ENCODE measurements around the gene EFCAB11.

Gene EFCAB11

DNA sequence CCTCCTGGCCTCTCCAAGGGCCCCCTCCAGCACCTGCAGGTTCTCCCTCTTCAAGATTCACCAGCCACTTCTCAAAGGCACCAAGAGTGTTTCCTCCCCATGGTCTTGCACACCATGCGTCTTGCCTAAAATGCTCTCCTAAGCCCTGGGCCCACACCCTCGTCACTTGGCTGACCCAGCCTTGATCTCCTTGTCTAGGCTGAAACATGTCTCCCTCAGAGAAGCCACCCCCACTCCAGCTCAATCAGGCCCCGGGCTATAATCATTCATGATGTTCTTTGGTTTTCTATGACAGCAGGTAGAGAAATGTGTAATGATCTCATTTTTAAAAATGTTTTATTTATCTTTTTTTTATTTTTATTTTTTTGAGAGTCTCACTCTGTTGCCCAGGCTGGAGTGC, 88.1 kb downstream of the EFCAB11 start:
- DNase-seq (ENCODE audit: low spot score), result no peak

DNA sequence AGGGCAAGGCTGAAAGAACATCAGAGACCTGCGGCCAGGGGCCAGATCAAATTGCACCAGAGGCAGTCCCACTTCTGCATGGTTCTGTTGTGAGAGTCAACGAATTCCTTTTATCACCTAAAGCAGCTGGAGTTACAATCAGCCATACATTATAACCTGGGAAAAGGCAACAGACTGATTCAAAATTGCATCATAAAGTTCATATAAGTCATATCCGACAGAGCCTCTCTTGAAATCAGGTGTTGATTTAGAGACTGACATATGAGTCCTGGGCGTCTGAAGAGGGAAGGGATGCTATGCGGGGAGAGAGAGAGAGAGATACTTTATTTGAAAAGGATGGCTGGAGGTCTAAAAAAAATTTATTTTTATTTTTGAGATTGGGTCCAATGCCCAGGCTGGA, 89.4 kb downstream of the EFCAB11 start:
- DNase-seq (ENCODE audit: low spot score), result no peak

DNA sequence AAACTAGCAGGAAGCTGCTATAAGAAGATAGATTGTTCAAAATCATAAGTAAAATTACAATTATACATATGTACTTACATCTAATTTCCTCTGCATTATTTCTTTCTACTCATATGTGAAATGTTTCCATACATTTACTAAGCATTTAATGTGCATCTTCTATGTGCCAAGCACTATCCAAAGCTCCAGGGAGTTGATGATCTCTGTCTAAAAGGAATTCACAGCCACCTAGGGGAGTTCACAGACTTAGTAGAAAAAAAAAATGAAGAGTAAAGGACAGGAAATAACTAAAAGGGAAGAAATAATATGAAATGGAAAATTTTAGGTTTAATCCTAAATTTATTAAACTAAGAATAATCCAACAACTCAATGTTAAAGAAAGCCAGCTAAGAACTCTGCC, 91.7 kb downstream of the EFCAB11 start:
- no peak for DNase-seq (ENCODE audit: low spot score)

DNA sequence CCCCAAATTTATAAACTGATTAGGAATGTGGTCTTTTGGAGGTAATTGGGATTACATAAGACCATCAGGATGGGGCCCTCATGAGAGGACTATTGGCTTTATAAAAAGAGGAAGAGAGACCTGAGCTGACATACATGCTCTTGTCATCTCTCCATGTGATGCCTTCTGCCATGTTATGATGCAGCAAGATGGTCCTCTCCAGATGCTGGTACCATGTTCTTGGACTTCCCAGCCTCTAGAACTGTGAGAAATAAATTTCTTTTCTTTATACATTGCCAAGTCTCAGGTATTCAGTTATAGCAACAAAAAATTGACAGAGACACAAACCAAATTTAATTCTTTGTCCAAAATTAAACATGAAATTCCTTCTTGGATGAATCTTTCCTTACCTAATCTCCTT, 92.9 kb downstream of the EFCAB11 start:
- DNase-seq (ENCODE audit: low spot score), result no peak

DNA sequence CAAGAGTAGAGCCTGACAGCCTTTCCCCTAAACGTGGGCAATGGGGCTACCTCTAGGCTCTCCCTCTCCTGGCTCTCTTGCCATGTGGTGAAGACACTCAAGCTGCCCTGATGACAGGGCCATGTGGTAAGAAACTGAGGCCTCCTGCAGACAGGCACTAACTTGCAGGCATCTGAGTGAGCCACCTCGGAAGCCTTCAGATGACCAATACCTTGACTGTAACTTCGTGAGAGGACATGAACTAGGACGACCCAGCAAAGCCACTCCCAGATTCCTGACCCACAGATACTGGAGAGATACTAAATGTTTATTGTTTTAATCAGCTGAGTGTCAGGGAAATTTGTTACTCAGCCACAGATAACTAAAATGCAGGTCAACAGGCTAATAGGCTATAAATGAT, 96.4 kb downstream of the EFCAB11 start:
- DNase-seq (ENCODE audit: low spot score), result no peak

DNA sequence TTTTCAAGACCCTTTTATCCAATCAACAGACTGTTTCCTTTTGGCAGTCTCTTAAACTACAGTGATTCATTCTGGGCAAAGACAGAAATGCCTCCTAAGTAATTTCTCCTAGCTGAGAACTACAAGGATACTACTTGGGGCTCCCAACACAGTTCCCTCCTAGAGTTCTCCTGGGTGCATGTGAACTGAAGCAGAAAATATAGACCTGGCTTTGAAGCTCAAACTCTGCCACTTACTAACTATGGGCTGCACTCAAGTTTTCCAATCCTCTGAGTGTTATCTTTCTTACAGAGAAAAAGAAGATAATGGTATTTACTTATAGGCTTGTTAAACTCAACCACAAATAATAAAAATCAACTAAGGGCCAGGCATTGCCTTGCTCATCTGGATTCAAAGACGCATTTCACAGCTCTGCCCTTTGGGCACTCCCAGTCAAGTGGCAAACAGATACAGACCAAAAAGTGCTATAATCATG, 97.6 kb downstream of the EFCAB11 start:
- DNase-seq (ENCODE audit: low spot score), result peak; percentile 0

DNA sequence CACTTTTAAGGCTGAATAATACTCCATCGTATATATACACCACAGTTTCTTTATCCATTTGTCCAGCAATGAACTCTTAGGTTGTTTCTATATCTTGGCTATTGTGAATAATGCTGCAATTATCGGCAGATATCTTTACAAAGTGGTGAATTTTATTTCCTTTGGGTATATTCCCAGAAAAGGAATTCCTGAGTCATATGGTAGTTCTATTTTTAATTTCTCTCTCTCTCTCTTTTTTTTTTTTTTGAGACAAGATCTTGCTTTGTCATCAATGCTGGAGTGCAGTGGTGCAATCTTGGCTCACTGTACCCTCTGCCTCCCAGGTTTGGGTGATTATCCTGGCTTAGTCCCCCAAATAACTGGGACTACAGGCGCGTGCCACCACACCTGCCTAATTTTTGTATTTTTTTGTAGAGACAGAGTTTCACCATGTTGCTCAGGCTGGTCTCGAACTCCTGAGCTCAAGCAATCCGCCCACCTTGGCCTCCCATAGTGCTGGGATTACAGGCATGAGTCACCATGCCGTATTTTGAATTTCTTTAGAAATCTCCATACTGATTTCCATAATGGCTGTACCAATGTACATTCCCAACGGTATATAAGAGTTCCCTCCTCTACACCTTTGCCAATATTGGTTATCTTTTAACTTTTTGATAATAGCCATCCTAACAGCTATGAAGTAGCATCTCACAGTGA, 98.4 kb downstream of the EFCAB11 start:
- DNase-seq (ENCODE audit: low spot score), result peak; percentile 0

DNA sequence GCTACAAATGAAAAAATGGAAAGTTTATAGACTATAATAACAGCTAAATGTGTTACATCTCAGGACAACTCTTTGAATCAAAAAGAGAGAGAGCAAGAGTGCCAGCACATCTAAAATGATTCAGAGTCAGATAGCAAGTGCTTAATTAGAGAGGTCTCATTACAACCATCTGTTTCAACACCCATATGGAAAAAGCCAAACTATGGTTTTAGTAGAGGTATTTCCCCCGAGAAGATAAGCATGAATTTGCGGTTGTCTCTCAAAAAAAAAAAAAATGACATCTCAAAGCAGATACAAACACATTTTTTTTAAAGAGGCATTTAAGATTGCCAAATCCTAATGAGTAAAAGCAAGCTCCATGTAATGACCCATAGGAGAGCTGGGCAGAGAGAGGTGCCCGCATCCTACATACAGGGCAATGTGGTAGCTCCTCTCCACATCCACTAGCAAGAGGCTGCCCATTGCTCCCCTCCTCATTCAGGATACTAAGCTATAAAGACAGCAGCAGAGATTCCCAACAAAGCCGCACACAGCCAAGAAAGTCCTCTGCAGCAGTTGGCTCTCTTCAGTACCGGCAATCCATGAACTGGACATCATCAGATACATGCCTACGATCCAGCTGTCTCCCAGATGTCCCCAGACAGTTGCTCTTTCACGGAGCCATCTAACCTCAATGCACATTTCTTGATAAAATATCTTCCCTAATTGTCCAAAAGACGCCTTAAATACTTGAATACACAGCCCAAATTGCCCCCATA, 100.4 kb downstream of the EFCAB11 start:
- DNase-seq (ENCODE audit: low spot score), result no peak

DNA sequence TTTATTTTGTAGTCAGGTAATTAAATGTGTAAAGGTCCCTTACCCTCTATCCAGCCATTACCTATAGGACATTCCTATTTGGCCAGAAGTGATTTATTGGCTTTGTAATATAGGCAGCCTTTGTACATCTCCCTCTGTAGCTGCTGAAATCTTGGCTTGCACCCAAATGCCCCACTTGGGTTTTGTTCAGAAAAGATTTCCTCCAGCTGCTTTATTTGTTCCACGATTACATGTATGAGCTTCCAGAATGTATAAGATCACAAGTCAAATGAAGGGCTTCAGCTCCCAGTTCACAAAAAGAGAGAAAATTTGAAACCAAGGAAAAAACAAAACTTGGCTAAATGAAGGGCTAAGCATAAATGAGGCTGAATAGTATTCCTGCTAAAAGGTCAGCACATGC, 103.4 kb downstream of the EFCAB11 start:
- no peak for DNase-seq (ENCODE audit: low spot score)

DNA sequence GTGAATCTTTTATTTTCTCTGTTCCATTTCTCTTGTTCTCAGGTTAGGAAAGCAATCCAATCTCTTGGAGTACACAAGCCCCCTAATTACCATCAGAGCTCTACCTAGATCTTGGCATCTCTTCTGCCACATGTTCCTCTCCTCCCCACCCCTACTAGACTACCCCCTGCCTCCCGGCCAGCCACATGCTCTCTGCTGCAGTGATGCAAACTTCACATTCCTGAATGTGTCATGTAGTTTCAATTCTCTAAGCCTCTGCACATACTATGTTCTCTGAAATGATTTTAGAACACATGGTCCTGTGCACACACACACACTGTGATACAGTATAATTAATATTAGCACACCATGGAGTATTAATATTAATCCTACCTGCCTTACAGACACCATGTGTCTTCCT, 104.6 kb downstream of the EFCAB11 start:
- DNase-seq (ENCODE audit: low spot score), result no peak

DNA sequence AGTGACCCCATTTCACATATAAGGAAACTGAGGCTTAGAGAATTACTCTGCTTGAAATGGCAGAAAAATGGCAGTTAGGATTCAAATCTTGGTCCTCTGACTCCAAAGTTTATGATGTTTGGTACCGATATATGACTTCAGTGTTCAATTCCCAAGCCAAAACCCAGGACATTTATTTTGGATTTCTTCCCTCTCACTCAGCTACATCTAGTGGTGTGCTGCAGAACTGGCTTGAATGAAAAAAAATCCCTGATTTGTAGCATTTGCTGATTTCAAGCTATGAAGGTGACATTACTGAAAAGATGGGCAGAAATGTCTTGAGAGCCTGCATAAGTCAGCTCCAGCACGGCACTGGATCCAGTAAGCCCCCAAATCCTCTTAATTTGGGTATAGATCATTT, 106.4 kb downstream of the EFCAB11 start:
- DNase-seq (ENCODE audit: low spot score), result no peak

DNA sequence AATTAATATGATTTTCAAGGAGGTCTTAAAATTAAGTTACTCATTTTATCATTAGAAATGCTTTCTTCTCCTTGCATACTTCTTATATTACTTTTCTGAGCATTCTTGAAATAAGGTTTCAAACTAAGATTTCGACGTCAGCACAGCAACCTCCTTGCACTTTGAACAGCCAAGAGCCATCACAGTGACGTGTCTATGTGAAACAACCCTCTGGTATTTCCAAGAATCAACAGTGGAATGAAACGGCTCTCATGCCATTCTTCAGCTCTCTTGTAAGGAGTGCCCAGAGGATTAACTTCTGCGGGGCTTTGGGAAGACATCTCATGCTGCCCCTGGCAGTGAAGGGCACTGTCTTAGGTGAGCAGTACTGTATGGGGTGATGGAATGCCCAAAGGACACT, 109.2 kb downstream of the EFCAB11 start:
- DNase-seq (ENCODE audit: low spot score), result no peak

DNA sequence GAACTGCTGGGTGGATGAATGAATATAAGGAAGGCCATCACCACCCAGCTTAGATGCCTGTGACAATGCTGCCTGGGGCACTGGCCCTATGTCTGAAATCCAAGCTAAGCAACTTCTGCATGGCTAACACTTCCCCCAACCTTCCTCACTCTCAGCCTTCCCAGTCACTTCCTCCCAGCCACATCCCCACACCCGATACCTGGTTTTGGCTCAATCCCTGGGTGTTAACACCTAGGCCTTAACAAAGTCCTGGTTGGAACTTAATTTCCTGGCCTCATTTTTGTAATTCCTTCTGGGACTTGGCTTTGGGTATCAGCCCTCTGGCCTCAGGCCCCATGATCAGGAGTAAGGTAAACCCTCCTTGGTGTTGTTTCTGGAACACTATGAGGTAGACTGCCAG, 110.0 kb downstream of the EFCAB11 start:
- DNase-seq (ENCODE audit: low spot score), result no peak

DNA sequence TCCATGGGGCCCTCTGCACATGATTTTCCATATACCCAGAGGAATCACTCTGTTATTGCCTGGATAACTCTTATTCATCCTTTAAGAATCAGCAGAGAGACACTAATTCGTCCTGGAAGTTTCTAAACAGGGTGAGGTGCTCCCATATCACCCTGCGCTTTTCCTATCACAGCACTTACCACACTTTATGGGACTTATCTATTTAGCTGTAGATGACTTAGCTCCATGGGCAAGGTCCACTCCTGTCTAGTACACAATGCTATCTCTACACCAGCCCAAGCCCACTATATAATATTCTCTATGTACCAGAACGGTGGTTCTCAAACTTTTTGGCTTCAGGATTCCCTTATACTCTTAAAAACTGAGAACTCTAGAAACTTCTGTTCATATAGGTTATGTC, 111.7 kb downstream of the EFCAB11 start:
- DNase-seq (ENCODE audit: low spot score), result no peak

DNA sequence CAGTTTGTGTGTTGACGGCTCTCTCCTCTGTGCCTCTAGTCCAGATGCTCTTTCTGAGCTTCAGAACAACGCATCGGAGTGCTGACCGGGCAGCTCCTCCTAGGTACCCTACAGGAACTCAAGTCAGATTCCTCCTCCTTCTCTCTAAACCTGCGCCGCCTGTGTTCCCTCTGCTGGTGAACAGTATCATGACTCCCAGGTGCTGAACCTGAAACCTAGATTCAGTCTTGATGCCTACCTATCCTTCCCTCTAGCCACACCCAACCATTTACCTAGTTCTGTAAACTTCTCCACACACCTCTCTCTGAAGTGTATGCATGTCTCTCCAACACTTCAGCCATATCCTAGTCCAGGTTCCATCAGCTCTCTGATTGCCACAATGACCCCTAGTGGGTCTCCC, 112.7 kb downstream of the EFCAB11 start:
- DNase-seq (ENCODE audit: low spot score), result no peak

DNA sequence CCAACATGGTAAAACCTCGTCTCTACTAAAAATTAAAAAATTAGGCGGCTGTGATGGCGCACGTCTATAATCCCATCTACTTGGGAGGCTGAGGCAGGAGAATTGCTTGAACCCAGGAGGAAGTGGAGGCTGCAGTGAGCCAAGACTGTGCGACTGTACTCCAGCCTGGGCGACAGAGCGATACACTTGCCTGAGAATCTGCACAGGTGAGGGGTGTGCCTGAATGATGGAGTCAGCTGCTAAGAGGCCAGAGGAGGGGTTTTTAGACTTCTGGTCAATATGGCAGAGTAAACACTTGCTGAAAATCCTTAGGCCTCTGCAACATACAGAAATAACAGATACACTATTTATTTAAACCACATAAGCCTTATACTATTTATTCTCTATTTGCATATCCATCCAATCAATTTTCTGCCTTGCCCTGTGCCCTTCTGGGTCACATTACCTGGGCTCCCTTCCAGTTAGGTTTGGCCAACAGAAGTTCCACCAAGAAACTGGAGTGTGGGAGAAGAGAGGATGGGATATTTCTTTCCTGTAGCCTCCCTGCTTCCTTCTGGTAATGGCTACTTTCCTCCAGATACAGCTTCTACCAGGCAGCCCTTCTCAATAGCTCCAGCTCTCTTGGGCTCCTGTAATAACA, 117.6 kb downstream of the EFCAB11 start:
- no peak for DNase-seq (ENCODE audit: low spot score)

DNA sequence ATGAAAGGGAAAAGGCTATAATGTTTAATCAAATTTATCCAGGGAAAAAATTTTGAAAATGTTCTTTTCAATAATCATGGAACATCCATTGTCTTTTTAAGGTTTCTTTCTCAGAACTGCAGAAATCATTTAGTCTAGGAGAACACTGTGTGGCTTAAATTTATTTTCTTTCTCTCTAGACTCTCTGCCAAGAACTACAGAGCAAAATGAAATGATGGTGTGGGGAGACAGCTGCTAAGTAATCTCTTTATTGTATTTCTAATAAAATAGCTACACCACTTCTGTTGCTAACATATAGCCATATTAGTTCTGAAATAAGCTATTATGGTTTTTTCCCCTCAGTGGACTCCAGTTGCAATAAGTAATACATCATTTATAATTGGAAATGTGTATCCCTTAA, 120.9 kb downstream of the EFCAB11 start:
- DNase-seq (ENCODE audit: low spot score), result no peak

DNA sequence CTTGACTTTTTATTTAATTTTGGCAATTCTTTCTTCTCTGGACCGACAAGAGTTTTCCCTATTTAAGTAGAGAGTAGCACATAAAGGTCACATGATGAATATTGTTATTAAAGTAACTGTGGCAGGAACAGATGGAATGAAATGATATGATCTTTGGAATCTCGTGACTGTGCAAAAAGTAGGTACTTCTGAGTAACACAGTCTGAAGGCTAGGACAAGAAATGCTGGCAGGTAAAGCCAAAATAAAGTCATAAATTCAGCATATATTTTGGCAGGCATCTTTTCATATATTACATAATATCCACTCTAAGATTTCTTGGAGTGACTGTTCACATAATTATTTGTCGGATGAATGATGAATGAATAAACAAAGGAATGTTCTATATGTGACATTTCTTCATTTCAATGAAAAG, 121.4 kb downstream of the EFCAB11 start:
- DNase-seq (ENCODE audit: low spot score), result no peak

DNA sequence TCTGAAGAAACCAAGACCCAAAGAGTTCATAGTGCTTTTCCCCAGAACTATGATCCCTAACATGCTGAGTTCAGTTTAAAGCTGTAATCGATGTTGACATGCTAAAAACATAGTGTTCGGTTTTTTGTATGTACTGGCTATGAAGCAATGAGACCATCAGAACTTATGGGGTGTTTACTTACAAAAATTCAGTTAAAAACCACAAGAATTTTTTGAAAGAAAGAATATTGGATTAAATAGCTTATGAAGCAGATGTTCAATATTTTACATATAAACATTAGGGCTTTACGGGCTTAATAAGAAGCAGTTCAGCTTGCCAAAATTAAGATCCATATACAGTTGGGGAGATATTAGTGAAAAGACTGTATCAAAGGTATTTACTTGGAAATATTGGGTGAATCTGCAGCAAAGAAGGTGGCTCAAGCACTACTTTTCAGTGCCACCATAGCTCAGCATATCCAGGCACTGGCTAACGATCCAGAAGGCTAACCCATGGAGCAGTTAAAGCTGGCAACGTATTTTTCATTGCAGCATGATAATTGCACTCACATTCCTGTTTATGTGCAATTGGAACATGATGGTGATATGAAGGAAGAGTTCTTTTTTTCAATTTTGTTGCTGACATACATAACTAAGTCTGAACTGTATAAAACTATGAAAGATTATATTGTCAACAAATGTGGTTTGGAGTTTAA, 125.9 kb downstream of the EFCAB11 start:
- DNase-seq (ENCODE audit: low spot score), result no peak

DNA sequence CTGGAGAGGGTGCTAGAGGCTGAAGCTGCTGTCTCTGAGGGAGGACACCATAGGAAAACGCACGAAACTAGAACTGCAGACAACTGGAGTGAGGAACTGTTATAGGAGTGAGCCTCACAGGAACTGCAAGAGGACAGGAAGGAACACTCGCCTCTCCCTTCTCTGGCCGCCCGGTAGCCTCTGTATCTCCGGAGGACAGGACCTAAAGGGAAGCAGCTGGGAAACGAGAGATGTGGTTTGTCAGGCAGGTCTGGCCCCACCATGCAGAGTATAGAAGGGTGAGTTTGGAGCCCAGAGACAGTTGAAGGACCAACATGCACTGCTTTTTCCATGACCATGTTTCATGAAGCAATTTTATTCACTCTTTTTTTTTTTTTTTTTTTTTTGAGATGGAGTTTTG, 127.3 kb downstream of the EFCAB11 start:
- DNase-seq (ENCODE audit: low spot score), result no peak

DNA sequence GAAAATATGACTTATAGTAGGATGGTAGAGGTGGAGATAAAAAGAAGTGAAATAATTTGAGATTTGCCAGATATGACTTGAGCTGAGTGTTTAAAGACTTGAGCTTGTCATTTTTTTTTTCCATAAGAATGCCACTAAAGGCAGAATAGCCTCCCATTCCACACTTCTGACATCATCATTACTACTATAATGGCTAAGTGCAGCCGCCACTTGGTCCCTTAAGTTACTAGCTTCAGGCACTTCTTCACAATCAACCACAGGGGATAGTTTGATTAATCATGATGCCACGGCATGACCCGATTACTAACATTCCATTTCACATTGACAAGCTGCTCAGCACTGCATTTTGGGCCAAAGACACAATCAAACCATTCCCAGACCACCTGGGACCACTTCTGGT, 127.9 kb downstream of the EFCAB11 start:
- no peak for DNase-seq (ENCODE audit: low spot score)

DNA sequence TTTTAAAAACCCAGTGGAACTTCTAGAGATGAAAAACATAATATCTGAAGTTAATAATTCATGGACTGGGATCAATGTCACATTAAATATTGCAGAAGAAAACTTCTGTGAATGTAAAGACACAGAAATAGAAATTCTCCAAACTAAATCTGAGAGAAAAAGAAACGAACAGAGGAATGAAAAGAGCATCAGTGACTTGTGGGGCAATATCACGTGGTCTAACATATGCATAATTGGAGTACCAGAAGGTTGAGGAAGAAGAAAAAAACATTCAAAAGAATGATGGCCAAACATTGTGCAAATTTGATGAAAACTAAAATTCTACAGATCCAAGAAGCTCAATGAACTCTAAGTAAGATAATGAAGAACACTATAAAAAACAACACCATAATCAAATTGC, 130.8 kb downstream of the EFCAB11 start:
- DNase-seq (ENCODE audit: low spot score), result no peak

DNA sequence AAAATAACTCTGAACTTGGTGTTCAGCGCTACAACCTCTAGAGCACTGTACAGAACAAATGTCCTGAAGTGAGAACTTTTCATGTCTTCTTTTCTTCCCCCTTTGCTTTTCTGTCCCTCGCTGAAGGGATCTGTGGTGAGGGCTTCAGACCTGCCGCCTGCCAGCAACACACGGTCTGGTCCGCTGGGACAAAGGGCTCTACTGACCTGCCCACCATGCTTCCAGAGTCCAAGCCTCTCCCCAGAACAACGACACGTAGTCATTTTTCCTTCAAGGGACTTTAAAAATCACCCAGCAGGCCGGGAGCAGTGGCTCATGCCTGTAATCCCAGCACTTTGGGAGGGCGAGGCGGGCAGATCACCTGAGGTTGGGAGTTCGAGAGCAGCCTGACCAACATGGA, 140.4 kb downstream of the EFCAB11 start:
- no peak for DNase-seq (ENCODE audit: low spot score)

All from kidney capillary endothelial cell (primary cell).